ENCODE data around the gene GNAO1. TPM values are rescaled to one million over a fixed set of nuclear protein-coding genes. Genes with fewer than 3 reads are reported as not detected.

Gene GNAO1
- total RNA-seq, 4 donors from 2014 or later: 0.50 to 1.5 (median 0.66) TPM

- TF ChIP-seq CTCF (IDR thresholded peaks at IDR 0.05) (no peak), POLR2A (IDR thresholded peaks at IDR 0.05) (no peak)
- Histone ChIP-seq H3K36me3 (no peaks in the 10 kb centered on the region), H3K9me3 (no peaks in the 10 kb centered on the region), H3K27ac (no peak overlapping the region), H3K4me1 (no peaks in the 10 kb centered on the region), H3K4me3 (no peak overlapping the region), H3K27me3 (no peaks in the 10 kb centered on the region)
- intact Hi-C loops (cut with DNase I): no loop called here
- 61 to 91% methylated on average over 2 to 3 of the region's 7 CpGs for WGBS, 2 donors
- no peak for DNase-seq
These were observed 96.7 kb downstream of the GNAO1 start for GRCh38 chr16:56288019-56288418.

- Histone ChIP-seq H3K27ac (no peak overlapping the region), H3K27me3 (no peaks in the 10 kb centered on the region), H3K4me3 (no peak overlapping the region), H3K4me1 (peaks cover 0 to 7% (median 0%) of the 10 kb centered on the region in 3 donors), H3K36me3 (no peaks in the 10 kb centered on the region), H3K9me3 (no peaks in the 10 kb centered on the region)
- 85 to 92% methylated on average over 8 to 9 of the region's 9 CpGs for WGBS, 2 donors
- TF ChIP-seq CTCF (IDR thresholded peaks at IDR 0.05): no peak
- TF ChIP-seq POLR2A (IDR thresholded peaks at IDR 0.05): no peak
- DNase-seq: no peak
- intact Hi-C loops (cut with DNase I): no loop called here
These were observed 98.1 kb downstream of the GNAO1 start for GRCh38 chr16:56289416-56289815.

- Histone ChIP-seq H3K36me3 (no peaks in the 10 kb centered on the region), H3K4me3 (no peak overlapping the region), H3K27me3 (no peaks in the 10 kb centered on the region), H3K9me3 (no peaks in the 10 kb centered on the region), H3K4me1 (peaks cover 0 to 11% (median 0%) of the 10 kb centered on the region in 3 donors), H3K27ac (no peak overlapping the region)
- DNase-seq: no peak
- TF ChIP-seq POLR2A (IDR thresholded peaks at IDR 0.05): no peak
- TF ChIP-seq CTCF (IDR thresholded peaks at IDR 0.05): no peak
- 74 to 76% methylated on average over 4 of the region's 4 CpGs for WGBS, 2 donors
- intact Hi-C loops (cut with DNase I): no loop called here
These were observed 98.6 kb downstream of the GNAO1 start for GRCh38 chr16:56289862-56290261.

- no peak for DNase-seq
- Histone ChIP-seq H3K27ac (no peak overlapping the region), H3K4me3 (no peak overlapping the region), H3K4me1 (peaks cover under 1 to 39% (median 7%) of the 10 kb centered on the region in 3 donors), H3K36me3 (no peaks in the 10 kb centered on the region), H3K9me3 (no peaks in the 10 kb centered on the region), H3K27me3 (no peaks in the 10 kb centered on the region)
- 79 to 93% methylated on average over 2 to 5 of the region's 5 CpGs for WGBS, 2 donors
- TF ChIP-seq POLR2A (IDR thresholded peaks at IDR 0.05) (no peak), CTCF (IDR thresholded peaks at IDR 0.05) (no peak)
- intact Hi-C loops (cut with DNase I): no loop called here
These were observed 102.7 kb downstream of the GNAO1 start for GRCh38 chr16:56294014-56294413.

- Histone ChIP-seq H3K4me1 (peaks cover 6 to 45% (median 12%) of the 10 kb centered on the region in 3 donors), H3K36me3 (no peaks in the 10 kb centered on the region), H3K27ac (no peak overlapping the region), H3K4me3 (no peak overlapping the region), H3K27me3 (no peaks in the 10 kb centered on the region), H3K9me3 (no peaks in the 10 kb centered on the region)
- WGBS, 2 donors: 17 to 20% methylated on average over 2 of the region's 2 CpGs
- no peak for DNase-seq
- no peak for TF ChIP-seq POLR2A (IDR thresholded peaks at IDR 0.05)
- TF ChIP-seq CTCF (IDR thresholded peaks at IDR 0.05): no peak
- intact Hi-C loops (cut with DNase I): no loop called here
These were observed 103.3 kb downstream of the GNAO1 start for GRCh38 chr16:56294579-56294978.

All from esophagus squamous epithelium (tissue), 5 donors.